H9 (cell line): ENCODE measurements around the gene RFWD3. TPM values are rescaled to one million over a fixed set of nuclear protein-coding genes. Genes with fewer than 3 reads are reported as not detected.

Source experiments
- DNase-seq: peaks from one replicate; pipeline ENCODE4 v3.0.0-alpha.2; 2017
- H2AFZ ChIP-seq: one replicate; pipeline ENCODE4 v1.6.1; 2013; ENCODE audit warnings: mild to moderate bottlenecking, low read length, control low read depth, moderate library complexity
- H2AK5ac ChIP-seq: 2 replicates; pipeline ENCODE4 v1.6.1; 2013; ENCODE audit warnings: low read length, control low read depth, mixed read lengths; ENCODE audit not compliant: insufficient read length
- H2BK120ac ChIP-seq: one replicate; pipeline ENCODE4 v1.6.1; 2013; ENCODE audit warnings: low read depth, mild to moderate bottlenecking, low read length, control low read depth, inconsistent platforms; ENCODE audit not compliant: poor library complexity, severe bottlenecking
- H2BK12ac ChIP-seq: 2 replicates; pipeline ENCODE4 v1.6.1; 2013; ENCODE audit warnings: low read length, control low read depth, mixed read lengths, low read depth; ENCODE audit not compliant: insufficient read length
- H2BK15ac ChIP-seq: 2 replicates; pipeline ENCODE4 v1.6.1; 2013; ENCODE audit warnings: low read depth, low read length, control low read depth
- H2BK20ac ChIP-seq: one replicate; pipeline ENCODE4 v1.6.1; 2013; ENCODE audit warnings: low read depth, mild to moderate bottlenecking, low read length, control low read depth, inconsistent platforms; ENCODE audit not compliant: poor library complexity, severe bottlenecking
- H2BK5ac ChIP-seq: 2 replicates; pipeline ENCODE4 v1.6.1; 2013; ENCODE audit warnings: low read length, control low read depth, mixed read lengths; ENCODE audit not compliant: insufficient read length
- H3K14ac ChIP-seq: 2 replicates; pipeline ENCODE4 v1.6.1; 2013; ENCODE audit warnings: low read length, control low read depth; ENCODE audit not compliant: insufficient read depth
- H3K18ac ChIP-seq: 2 replicates; pipeline ENCODE4 v1.6.1; 2013; ENCODE audit warnings: low read depth, mild to moderate bottlenecking, mixed read lengths, low read length, control low read depth; ENCODE audit not compliant: insufficient read length
- H3K23ac ChIP-seq: 2 replicates; pipeline ENCODE4 v1.6.1; 2013; ENCODE audit warnings: low read length, control low read depth, mixed read lengths, low read depth; ENCODE audit not compliant: insufficient read length
- H3K23me2 ChIP-seq: 2 replicates; pipeline ENCODE4 v1.6.1; 2013; ENCODE audit warnings: low read depth, mild to moderate bottlenecking, mixed read lengths, low read length, control low read depth; ENCODE audit not compliant: insufficient read length, poor library complexity, severe bottlenecking
- H3K27ac ChIP-seq: 2 replicates; pipeline ENCODE4 v1.5.1; 2013; ENCODE audit warnings: low read length, control low read depth, mixed read lengths, low read depth; ENCODE audit not compliant: insufficient read length
- H3K27me3 ChIP-seq: 2 replicates; pipeline ENCODE4 v1.6.1; 2013; ENCODE audit warnings: low read length, control low read depth, inconsistent platforms; ENCODE audit not compliant: insufficient read depth
- H3K4ac ChIP-seq: 2 replicates; pipeline ENCODE4 v1.6.1; 2013; ENCODE audit warnings: low read depth, mild to moderate bottlenecking, control low read depth, inconsistent platforms, low read length, moderate library complexity
- H3K4me1 ChIP-seq: 2 replicates; pipeline ENCODE4 v1.6.1; 2013; ENCODE audit warnings: low read length, control low read depth, inconsistent platforms; ENCODE audit not compliant: insufficient read depth
- H3K4me2 ChIP-seq: 2 replicates; pipeline ENCODE4 v1.6.1; 2013; ENCODE audit warnings: low read length, control low read depth, mixed read lengths; ENCODE audit not compliant: insufficient read length, insufficient read depth
- H3K56ac ChIP-seq: 2 replicates; pipeline ENCODE4 v1.6.1; 2013; ENCODE audit warnings: low read depth, mild to moderate bottlenecking, mixed read lengths, low read length, control low read depth; ENCODE audit not compliant: insufficient read length
- H3K79me1 ChIP-seq: 2 replicates; pipeline ENCODE4 v1.6.1; 2013; ENCODE audit warnings: low read depth, mild to moderate bottlenecking, moderate library complexity, low read length, control low read depth, inconsistent platforms; ENCODE audit not compliant: insufficient read depth, poor library complexity, severe bottlenecking
- H3K79me2 ChIP-seq: 2 replicates; pipeline ENCODE4 v1.6.1; 2013; ENCODE audit warnings: low read length, control low read depth, inconsistent platforms; ENCODE audit not compliant: insufficient read depth
- H3K9ac ChIP-seq: 2 replicates; pipeline ENCODE4 v1.6.1; 2013; ENCODE audit warnings: low read length, control low read depth, mixed read lengths; ENCODE audit not compliant: insufficient read length; ENCODE audit errors: extremely low read depth
- H3K9me3 ChIP-seq: one replicate; pipeline ENCODE4 v1.6.1; 2013; ENCODE audit warnings: low read depth, low read length, inconsistent platforms; ENCODE audit not compliant: control insufficient read depth
- H3T11ph ChIP-seq: one replicate; pipeline ENCODE4 v1.6.1; 2013; ENCODE audit warnings: mild to moderate bottlenecking, low read length, control low read depth, inconsistent platforms
- H4K20me1 ChIP-seq: one replicate; pipeline ENCODE4 v1.6.1; 2013; ENCODE audit not compliant: control insufficient read depth, insufficient read length, insufficient read depth
- H4K5ac ChIP-seq: 2 replicates; pipeline ENCODE4 v1.6.1; 2013; ENCODE audit warnings: low read depth, mild to moderate bottlenecking, mixed read lengths, low read length, control low read depth; ENCODE audit not compliant: insufficient read length
- H4K8ac ChIP-seq: replicated peaks from 2 replicates; pipeline ENCODE4 v1.6.1; 2013; ENCODE audit warnings: low read length, control low read depth, mixed read lengths, low read depth; ENCODE audit not compliant: insufficient read length
- H4K91ac ChIP-seq: 2 replicates; pipeline ENCODE4 v1.6.1; 2013; ENCODE audit warnings: low read depth, mild to moderate bottlenecking, moderate library complexity, mixed read lengths, low read length, control low read depth; ENCODE audit not compliant: insufficient read length
- H3K27ac Mint-ChIP-seq, 3 experiments: 2 replicates in 2 of 3; 3 replicates in 1 of 3; pipeline ENCODE4 v1.8.0; 2020 to 2021; ENCODE audit warnings: mixed read lengths in 3 of 3, mild to moderate bottlenecking in 1 of 3, moderate library complexity in 1 of 3
- H3K27me3 Mint-ChIP-seq: 2 replicates; pipeline ENCODE4 v1.8.0; 2021; ENCODE audit warnings: low read depth, mild to moderate bottlenecking, moderate library complexity, mixed read lengths
- H3K36me3 Mint-ChIP-seq, 3 experiments: 2 replicates in 2 of 3; 3 replicates in 1 of 3; pipeline ENCODE4 v1.8.0; 2020 to 2021; ENCODE audit warnings: low read depth in 3 of 3, mixed read lengths in 3 of 3; ENCODE audit not compliant: insufficient read depth in 1 of 3
- H3K4me1 Mint-ChIP-seq, 2 experiments: 2 replicates each; pipeline ENCODE4 v1.8.0; 2020; ENCODE audit warnings: mixed read lengths in 2 of 2
- H3K4me3 Mint-ChIP-seq, 2 experiments: 2 replicates in 1 of 2; 3 replicates in 1 of 2; pipeline ENCODE4 v1.8.0; 2020 to 2021; ENCODE audit warnings: mild to moderate bottlenecking in 2 of 2, mixed read lengths in 2 of 2, moderate library complexity in 1 of 2
- H3K9me3 Mint-ChIP-seq, 2 experiments: 2 replicates in 1 of 2; 3 replicates in 1 of 2; pipeline ENCODE4 v1.8.0; 2020; ENCODE audit warnings: mild to moderate bottlenecking in 2 of 2, mixed read lengths in 2 of 2, moderate library complexity in 1 of 2
- WGBS: extraction: QIAGEN DNeasy Blood & Tissue Kit; methylation state at CpG from one replicate; pipeline ENCODE4 v1.1.7; 2013; ENCODE audit warnings: missing lambda C conversion rate, low lambda C conversion rate, mixed read lengths; ENCODE audit not compliant: insufficient read length; ENCODE audit errors: extremely low coverage; 5-methylcytosine and 5-hydroxymethylcytosine counted together
- total RNA-seq: library from RNA; stranded (reverse); gene quantifications from 2 replicates; pipeline ENCODE4 v1.2.1, GENCODE V29; 2021
- TF ChIP-seq, protein P1 (sequence below): fragments of 200-600 bp; sonication (generic); conservative IDR thresholded peaks from 3 replicates; pipeline ENCODE4 v1.8.0; 2021; ENCODE audit warnings: antibody characterized with exemption, mild to moderate bottlenecking

The RFWD3 gene
- total RNA-seq, 1 experiment from 2014 or later = 114 TPM

DNA sequence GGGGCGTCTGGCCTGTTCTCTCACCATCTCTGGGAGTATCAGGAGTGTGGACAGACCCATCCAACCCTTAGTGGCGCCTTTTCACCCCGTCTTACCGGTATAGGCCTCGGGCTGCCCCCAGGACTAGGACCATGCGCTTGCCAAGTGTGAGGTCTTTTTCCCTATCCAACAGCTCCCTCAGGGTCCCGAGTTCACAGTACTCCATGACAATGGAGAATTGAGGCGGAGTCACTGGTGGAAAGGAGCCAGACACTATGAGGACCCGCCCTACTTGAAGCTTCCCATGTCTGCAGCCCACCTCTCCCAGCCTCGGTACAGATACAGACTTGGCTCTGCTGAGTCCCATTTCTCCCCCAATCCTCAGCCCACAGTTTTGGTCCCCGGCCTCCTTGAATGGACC is 15.9 kb upstream of the RFWD3 start:
- Histone ChIP-seq H3K79me1 (no peaks in the 10 kb centered on the region), H3K9ac (no peak overlapping the region), H2BK5ac (no peak overlapping the region), H4K20me1 (no peaks in the 10 kb centered on the region), H3K27me3 (no peaks in the 10 kb centered on the region), H3K27ac (no peak overlapping the region), H3K23ac (no peak overlapping the region), H3K79me2 (no peaks in the 10 kb centered on the region), H2AK5ac (no peak overlapping the region), H3K9me3 (no peaks in the 10 kb centered on the region), H3T11ph (no peak overlapping the region), H2BK15ac (no peak overlapping the region), H3K23me2 (no peaks in the 10 kb centered on the region), H3K14ac (no peak overlapping the region), H4K91ac (no peak overlapping the region), H3K56ac (no peak overlapping the region), H2BK20ac (no peak overlapping the region), H2AFZ (no peak overlapping the region), H2BK120ac (no peak overlapping the region), H3K4ac (no peak overlapping the region), H3K4me2 (no peak overlapping the region), H3K4me1 (no peaks in the 10 kb centered on the region), H4K5ac (no peak overlapping the region), H4K8ac (no peak overlapping the region), H3K18ac (no peak overlapping the region), H2BK12ac (no peak overlapping the region)
- H3K27me3 Mint-ChIP-seq = peaks cover 1% of the 10 kb centered on the region
- no CpG with 5 or more reads among the region's 11 CpGs for WGBS
- H3K4me3 Mint-ChIP-seq = no peak overlapping the region
- no peaks in the 10 kb centered on the region for H3K9me3 Mint-ChIP-seq
- H3K36me3 Mint-ChIP-seq = no peaks in the 10 kb centered on the region; a peak in 1 of 7 replicates
- H3K27ac Mint-ChIP-seq = no peak overlapping the region
- no peak for DNase-seq
- TF ChIP-seq, protein P1, sequence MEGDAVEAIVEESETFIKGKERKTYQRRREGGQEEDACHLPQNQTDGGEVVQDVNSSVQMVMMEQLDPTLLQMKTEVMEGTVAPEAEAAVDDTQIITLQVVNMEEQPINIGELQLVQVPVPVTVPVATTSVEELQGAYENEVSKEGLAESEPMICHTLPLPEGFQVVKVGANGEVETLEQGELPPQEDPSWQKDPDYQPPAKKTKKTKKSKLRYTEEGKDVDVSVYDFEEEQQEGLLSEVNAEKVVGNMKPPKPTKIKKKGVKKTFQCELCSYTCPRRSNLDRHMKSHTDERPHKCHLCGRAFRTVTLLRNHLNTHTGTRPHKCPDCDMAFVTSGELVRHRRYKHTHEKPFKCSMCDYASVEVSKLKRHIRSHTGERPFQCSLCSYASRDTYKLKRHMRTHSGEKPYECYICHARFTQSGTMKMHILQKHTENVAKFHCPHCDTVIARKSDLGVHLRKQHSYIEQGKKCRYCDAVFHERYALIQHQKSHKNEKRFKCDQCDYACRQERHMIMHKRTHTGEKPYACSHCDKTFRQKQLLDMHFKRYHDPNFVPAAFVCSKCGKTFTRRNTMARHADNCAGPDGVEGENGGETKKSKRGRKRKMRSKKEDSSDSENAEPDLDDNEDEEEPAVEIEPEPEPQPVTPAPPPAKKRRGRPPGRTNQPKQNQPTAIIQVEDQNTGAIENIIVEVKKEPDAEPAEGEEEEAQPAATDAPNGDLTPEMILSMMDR = no peak
- H3K4me1 Mint-ChIP-seq = peaks cover 8 to 13% of the 10 kb centered on the region in 2 experiments
